GM12878 (cell line): ENCODE data around the gene TUBA1B. TPM values are rescaled to one million over a fixed set of nuclear protein-coding genes. Genes with fewer than 3 reads are reported as not detected.

Experiments
- ATAC-seq: fragments of 200-7000 bp; cut with Tn5 transposase; 3 replicates; pipeline ENCODE4 v1.9.1; 2020; ENCODE audit warnings: mild to moderate bottlenecking, moderate library complexity
- BruUV-seq: library from RNA; stranded (reverse); fragments of 400-500 nt; replicated peaks from 2 replicates; lab custom pipeline; 2021; lab: Mats Ljungman, UMichigan
- CTCF ChIA-PET: fragments of 300-600 bp; sonication (Branson Sonifier 250); formaldehyde crosslinking; extraction: SDS; loops from one replicate; lab custom pipeline; 2021; ENCODE audit warnings: inconsistent platforms; lab: Yijun Ruan, JAX
- POLR2A ChIA-PET: fragments of 350-600 bp; formaldehyde crosslinking; extraction: SDS; loops from one replicate; lab custom pipeline; 2021; ENCODE audit warnings: inconsistent platforms; lab: Charles Lee
- RAD21 ChIA-PET: fragments of 300-600 bp; sonication (Branson Sonifier 250); formaldehyde crosslinking; loops from one replicate; lab custom pipeline; 2023; ENCODE audit warnings: antibody characterized with exemption; ENCODE audit not compliant: unreplicated experiment; lab: Charles Lee
- SMC1A ChIA-PET: fragments of 300-600 bp; sonication (Branson Sonifier 250); formaldehyde crosslinking; loops from one replicate; lab custom pipeline; 2023; ENCODE audit not compliant: unreplicated experiment, uncharacterized antibody; lab: Charles Lee
- DNase-seq: peaks from one replicate; pipeline ENCODE4 v3.0.0-alpha.2; 2011; ENCODE audit warnings: low read depth, low spot score
- FAIRE-seq: peaks from 3 replicates; lab custom pipeline; 2011; peaks lifted over from hg19 to GRCh38; lab: Jason Lieb, UNC
- H2AFZ ChIP-seq: 2 replicates; pipeline ENCODE4 v1.6.0; 2011; ENCODE audit warnings: low read depth, low read length, control low read depth; ENCODE audit not compliant: control insufficient read depth
- H3K27ac ChIP-seq: 2 replicates; pipeline ENCODE4 v1.5.1; 2011; ENCODE audit warnings: control low read depth; ENCODE audit not compliant: control insufficient read depth, insufficient read depth
- H3K27me3 ChIP-seq, 2 experiments: replicated peaks in 1 of 2; 2 replicates each; pipeline versions ENCODE4 v1.6.0 to v1.6.1; 2011; ENCODE audit warnings: low read length in 1 of 2; ENCODE audit not compliant: control insufficient read depth in 2 of 2, insufficient read depth in 2 of 2
- H3K36me3 ChIP-seq, 2 experiments: 2 replicates each; pipeline ENCODE4 v1.5.1; 2011; ENCODE audit warnings: low read length in 1 of 2; ENCODE audit not compliant: control insufficient read depth in 2 of 2, insufficient read depth in 2 of 2
- H3K4me1 ChIP-seq: 2 replicates; pipeline ENCODE4 v1.6.1; 2011; ENCODE audit warnings: mild to moderate bottlenecking, low read length, moderate library complexity, mixed read lengths; ENCODE audit not compliant: control insufficient read depth, insufficient read depth
- H3K4me2 ChIP-seq: 2 replicates; pipeline ENCODE4 v1.6.0; 2011; ENCODE audit warnings: control low read depth; ENCODE audit not compliant: control insufficient read depth, insufficient read depth
- H3K4me3 ChIP-seq: fragments of 200-600 bp; sonication (generic); 2 replicates; pipeline ENCODE4 v1.5.1; 2016
- H3K79me2 ChIP-seq: 2 replicates; pipeline ENCODE4 v1.6.0; 2011; ENCODE audit warnings: low read length; ENCODE audit not compliant: control insufficient read depth, insufficient read depth
- H3K9ac ChIP-seq: 2 replicates; pipeline ENCODE4 v1.8.0; 2011; ENCODE audit warnings: low read length, control low read depth, mixed read lengths; ENCODE audit not compliant: control insufficient read depth, insufficient read depth
- H3K9me3 ChIP-seq: replicated peaks from 3 replicates; pipeline ENCODE4 v1.5.1; 2011; ENCODE audit warnings: mild to moderate bottlenecking, low read length; ENCODE audit not compliant: control insufficient read depth, insufficient read depth
- H4K20me1 ChIP-seq: 2 replicates; pipeline ENCODE4 v1.6.0; 2011; ENCODE audit not compliant: control insufficient read depth, insufficient read depth
- ATF7 ChIP-seq: fragments of 450-650 bp; IDR thresholded peaks from 2 replicates; pipeline ENCODE4 v1.6.1; 2016; ENCODE audit warnings: low read depth, mild to moderate bottlenecking
- CREB1 ChIP-seq: IDR thresholded peaks from 2 replicates; pipeline ENCODE4 v1.6.1; 2012; ENCODE audit warnings: low read depth, mild to moderate bottlenecking, inconsistent platforms
- MTA2 ChIP-seq: fragments of 450-650 bp; IDR thresholded peaks from 2 replicates; pipeline ENCODE4 v1.6.1; 2016; ENCODE audit warnings: low read depth, mild to moderate bottlenecking, moderate library complexity
- NR2C1 ChIP-seq: fragments of 450-650 bp; IDR thresholded peaks from 2 replicates; pipeline ENCODE4 v1.6.1; 2017; ENCODE audit warnings: antibody characterized with exemption, mild to moderate bottlenecking, moderate library complexity
- PML ChIP-seq: IDR thresholded peaks from 2 replicates; pipeline ENCODE4 v1.6.1; 2012; ENCODE audit warnings: low read length, inconsistent platforms
- PRDM15 ChIP-seq: fragments of 450-650 bp; formaldehyde crosslinking; IDR thresholded peaks from 2 replicates; pipeline ENCODE4 v1.4.0; 2020; ENCODE audit warnings: mild to moderate bottlenecking, moderate library complexity
- RB1 ChIP-seq: fragments of 450-650 bp; formaldehyde crosslinking; IDR thresholded peaks from 2 replicates; pipeline ENCODE4 v1.6.1; 2017; ENCODE audit warnings: mild to moderate bottlenecking, borderline replicate concordance
- RELA ChIP-seq: fragments of 450-650 bp; IDR thresholded peaks from 2 replicates; pipeline ENCODE4 v1.8.0; 2014; ENCODE audit warnings: borderline replicate concordance; ENCODE audit not compliant: partially characterized antibody
- SIN3A ChIP-seq: IDR thresholded peaks from 2 replicates; pipeline ENCODE4 v1.6.1; 2012; ENCODE audit warnings: low read depth, low read length, improper control_type of control experiment
- SUPT20H ChIP-seq: IDR thresholded peaks from 2 replicates; pipeline ENCODE4 v1.6.1; 2011; ENCODE audit warnings: low read depth, mild to moderate bottlenecking, low read length, moderate library complexity, borderline replicate concordance; ENCODE audit not compliant: control insufficient read depth
- TAF1 ChIP-seq: IDR thresholded peaks from 2 replicates; pipeline ENCODE4 v1.6.1; 2011; ENCODE audit warnings: mild to moderate bottlenecking, low read depth, low read length, borderline replicate concordance
- TCF12 ChIP-seq: IDR thresholded peaks from 2 replicates; pipeline ENCODE4 v1.6.1; 2011; ENCODE audit warnings: low read depth, mild to moderate bottlenecking, low read length
- USF2 ChIP-seq: IDR thresholded peaks from 2 replicates; pipeline ENCODE4 v1.6.1; 2011; ENCODE audit warnings: low read depth, low read length, improper control_type of control experiment, borderline replicate concordance
- ZNF384 ChIP-seq: IDR thresholded peaks from 2 replicates; pipeline ENCODE4 v1.6.1; 2012; ENCODE audit warnings: low read depth, mild to moderate bottlenecking, low read length, improper control_type of control experiment, borderline replicate concordance
- WGBS: methylation state at CpG from one replicate; pipeline ENCODE4 v1.1.6; 2016; ENCODE audit warnings: low lambda C conversion rate; ENCODE audit not compliant: insufficient replicate concordance, insufficient coverage; ENCODE audit errors: missing lambda C conversion rate; 5-methylcytosine and 5-hydroxymethylcytosine counted together
- in situ Hi-C: fragments of 300-500 bp; cut with MboI; formaldehyde crosslinking; loops from 9 replicates; pipeline ENCODE4 v1.14.3; 2018; ENCODE audit warnings: mixed read lengths
- intact Hi-C: fragments of 100-400 bp; cut with micrococcal nuclease; formaldehyde crosslinking; loops from one replicate; pipeline ENCODE4 v1.14.2; 2022; ENCODE audit not compliant: unreplicated experiment
- polyA plus RNA-seq, 11 experiments: library from polyadenylated mRNA; depleted of rRNA in 4 of 11; unstranded in 6 of 11; stranded (reverse) in 5 of 11; fragments of >200 nt; fragmentation: Nextera tagmentation in 4 of 11; fragmentation: Illumina TruSeq in 1 of 11; extraction: Ambion mirVana in 4 of 11; extraction: Trizol in 1 of 11; gene quantifications; 1 replicate in 1 of 11; 2 replicates in 10 of 11; pipeline versions ENCODE4 v1.2.1 to v1.2.3, GENCODE V29; 2011 to 2016; ENCODE audit warnings: inconsistent platforms in 2 of 11, missing spikeins in 2 of 11, low read depth in 1 of 11
- total RNA-seq, 4 experiments: library from RNA; depleted of rRNA in 3 of 4; stranded (reverse); fragments of >200 nt in 3 of 4; fragmentation: Illumina TruSeq in 1 of 4; extraction: Trizol in 1 of 4; gene quantifications; 2 replicates each; pipeline versions ENCODE4 v1.2.1 to v1.2.3, GENCODE V29; 2013 to 2021

Gene TUBA1B
- total and polyA plus RNA-seq, 10 of the 15 experiments (the other 5 are each of a cell fraction or from before 2014, with no cell fraction given): 2,328 to 4,712 (median 3,552) TPM

- TF ChIP-seq SUPT20H (no peak), TAF1 (no peak)
These were observed 29.2 kb upstream of the TUBA1B start (continued) for GRCh38 chr12:49160399-49160798.

- BruUV-seq: no TSS peak
- WGBS: 97% methylated on average over 3 of the region's 3 CpGs
These were observed 23.0 kb upstream of the TUBA1B start for GRCh38 chr12:49154221-49154620.

GRCh38 chr12:49147384-49147783 lies 16.2 kb upstream of the TUBA1B start:
- Histone ChIP-seq H3K79me2 (no peaks in the 10 kb centered on the region; the same call in 1 of the 2 replicates), H3K4me3 (no peak overlapping the region), H4K20me1 (no peaks in the 10 kb centered on the region), H3K9me3 (no peaks in the 10 kb centered on the region), H3K4me1 (no peaks in the 10 kb centered on the region), H3K27ac (no peak overlapping the region), H3K4me2 (no peak overlapping the region), H2AFZ (no peak overlapping the region), H3K36me3 (no peaks in the 10 kb centered on the region), H3K9ac (no peak overlapping the region), H3K27me3 (no peaks in the 10 kb centered on the region)
- DNase-seq (no peak), FAIRE-seq (no peak), ATAC-seq (no peak)
- SMC1A ChIA-PET: interaction anchor here (0.6 kb wide), 1 partner anchor 74 kb away, joined by 3 read pairs; no protein-coding TSS in a partner anchor
- POLR2A ChIA-PET: interaction anchor here (0.5 to 1.5 kb wide), 4 partner anchors 16 to 1242 kb away, joined by 3 to 8 read pairs (median 4); partner anchors contain the start of gene TUBA1B
- intact Hi-C loops (no loop called here), in situ Hi-C loops (no loop called here)
- WGBS: 100% methylated on average over 2 of the region's 2 CpGs
- CTCF ChIA-PET: no interaction called here
- no TSS peak for BruUV-seq
- RAD21 ChIA-PET: no interaction called here
- TF ChIP-seq PRDM15 (no peak), PML (no peak), USF2 (no peak), MTA2 (no peak), NR2C1 (no peak), RB1 (no peak), ATF7 (no peak), CREB1 (no peak), ZNF384 (no peak)

More at GRCh38 chr12:49154221-49154620, 23.0 kb upstream of the TUBA1B start:
- Histone ChIP-seq H3K27ac (no peak overlapping the region), H3K4me2 (no peak overlapping the region), H3K36me3 (no peaks in the 10 kb centered on the region), H3K79me2 (no peaks in the 10 kb centered on the region), H4K20me1 (no peaks in the 10 kb centered on the region), H3K27me3 (no peaks in the 10 kb centered on the region), H3K9me3 (no peaks in the 10 kb centered on the region), H2AFZ (no peak overlapping the region), H3K4me1 (no peaks in the 10 kb centered on the region), H3K4me3 (no peak overlapping the region), H3K9ac (no peak overlapping the region)
- no peak for DNase-seq
- TF ChIP-seq TCF12 (no peak), SIN3A (no peak), RELA (no peak)
- ChIA-PET RAD21 (no interaction called here), POLR2A (no interaction called here), SMC1A (no interaction called here), CTCF (interaction anchor here (0.7 kb wide), 1 partner anchor 34 kb away, joined by 3 read pairs; no protein-coding TSS in a partner anchor)
- FAIRE-seq: no peak
- intact Hi-C loops: no loop called here
- in situ Hi-C loops: no loop called here
- ATAC-seq: no peak
